ENCODE measurements around the gene TNFRSF19. TPM values are rescaled to one million over a fixed set of nuclear protein-coding genes. Genes with fewer than 3 reads are reported as not detected.

The TNFRSF19 gene
- total and polyA plus RNA-seq, 2 of the 8 experiments (the other 6 are each of a cell fraction or from before 2014, with no cell fraction given), result 0.50 to 0.95 TPM

DNA sequence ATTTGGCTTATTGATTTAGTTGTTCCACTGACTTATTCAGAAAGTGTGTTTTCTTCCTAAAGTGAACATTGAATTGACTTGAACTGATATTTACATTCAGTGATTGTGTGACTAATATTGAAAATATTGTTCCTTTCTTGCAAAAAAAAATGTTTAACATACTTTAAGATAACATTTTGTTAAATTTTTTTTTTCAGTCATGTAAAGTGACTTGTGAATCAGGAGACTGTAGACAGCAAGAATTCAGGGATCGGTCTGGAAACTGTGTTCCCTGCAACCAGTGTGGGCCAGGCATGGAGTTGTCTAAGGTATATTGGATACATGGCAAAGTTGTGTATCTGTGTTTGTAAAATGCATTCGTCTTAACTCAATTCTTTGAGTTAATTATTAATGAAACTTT, 22.9 kb downstream of the TNFRSF19 start:
- H2BK5ac ChIP-seq (ENCODE audit: low read depth, low read length), result no peak overlapping the region
- H2BK120ac ChIP-seq (replicated peaks; ENCODE audit: low read depth, low read length), result no peak overlapping the region
- no peak overlapping the region for H2BK12ac ChIP-seq (ENCODE audit: low read depth, low read length)
- no peak for TF ChIP-seq POU5F1 (IDR thresholded peaks at IDR 0.05; ENCODE audit: low read depth, low read length)
- no peak for TF ChIP-seq CBX5 (IDR thresholded peaks at IDR 0.05; ENCODE audit: low read depth, low read length)
- no peak for TF ChIP-seq RXRA (IDR thresholded peaks at IDR 0.05; ENCODE audit: insufficient read depth, low read depth, low read length)
- no peak for TF ChIP-seq ZNF274 (IDR thresholded peaks at IDR 0.05; ENCODE audit: borderline replicate concordance, extremely low read depth, low read length)
- TF ChIP-seq SUZ12 (IDR thresholded peaks at IDR 0.05; ENCODE audit: low read length), result no peak
- TF ChIP-seq, protein P1, sequence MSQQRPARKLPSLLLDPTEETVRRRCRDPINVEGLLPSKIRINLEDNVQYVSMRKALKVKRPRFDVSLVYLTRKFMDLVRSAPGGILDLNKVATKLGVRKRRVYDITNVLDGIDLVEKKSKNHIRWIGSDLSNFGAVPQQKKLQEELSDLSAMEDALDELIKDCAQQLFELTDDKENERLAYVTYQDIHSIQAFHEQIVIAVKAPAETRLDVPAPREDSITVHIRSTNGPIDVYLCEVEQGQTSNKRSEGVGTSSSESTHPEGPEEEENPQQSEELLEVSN (IDR thresholded peaks at IDR 0.05), result no peak
- TF ChIP-seq BACH1 (IDR thresholded peaks at IDR 0.05; ENCODE audit: low read length), result no peak
- no peak for TF ChIP-seq TAF1 (IDR thresholded peaks at IDR 0.05; ENCODE audit: low read depth, low read length)
- no peak for TF ChIP-seq PHF8 (conservative IDR thresholded peaks at IDR 0.05; ENCODE audit: low read depth, low read length)
- no peaks in the 10 kb centered on the region for H3K23me2 ChIP-seq (ENCODE audit: low read depth, low read length)
- peaks cover 5 to 8% of the 10 kb centered on the region in 2 experiments; a peak in 2 of 4 replicates for H3K9me3 ChIP-seq (ENCODE audit: insufficient read depth in 2 of 2, low read depth in 1 of 2, low read length in 1 of 2)
- FAIRE-seq, result no peak
- WGBS, 2 experiments (ENCODE audit: extremely low coverage in 1 of 2, insufficient coverage in 1 of 2, insufficient read length in 1 of 2, insufficient replicate concordance in 2 of 2, low coverage in 1 of 2, low lambda C conversion rate in 2 of 2, missing lambda C conversion rate in 1 of 2), result 89% methylated on average over 2 of the region's 2 CpGs; no CpG with 5 or more reads in 1 of the 2 experiments
- no peak overlapping the region for H3K18ac ChIP-seq (ENCODE audit: extremely low read depth, low read length)
- no peak overlapping the region for H3K9ac ChIP-seq (replicated peaks in 1 of 4; ENCODE audit: extremely low read depth in 1 of 4, low read depth in 3 of 4, low read length in 3 of 4)
- no peak for DNase-seq (ENCODE audit: low read depth in 1 of 2, low spot score in 2 of 2)
- H3K27me3 ChIP-seq (replicated peaks in 1 of 4; ENCODE audit: control insufficient read depth in 3 of 4, extremely low read depth in 1 of 4, insufficient read depth in 3 of 4, low read length in 3 of 4), result no peaks in the 10 kb centered on the region
- ChIA-PET CTCF (ENCODE audit: partially characterized antibody) (interaction anchor here (0.7 kb wide), 1 partner anchor 149 kb away, joined by 3 read pairs; no protein-coding TSS in a partner anchor), POLR2A (ENCODE audit: partially characterized antibody) (no interaction called here)
- no peak overlapping the region for H2BK20ac ChIP-seq (ENCODE audit: low read length)
- no peak overlapping the region for H4K5ac ChIP-seq (ENCODE audit: insufficient read length, low read depth, low read length)
- H3K23ac ChIP-seq (ENCODE audit: insufficient read length), result no peak overlapping the region
- no peak overlapping the region for H3K4me3 ChIP-seq (ENCODE audit: extremely low read depth in 1 of 4, insufficient read depth in 2 of 4, low read depth in 3 of 4, low read length in 4 of 4)
- H3K4me2 ChIP-seq (ENCODE audit: insufficient read depth in 1 of 2, low read depth in 2 of 2, low read length in 2 of 2), result no peak overlapping the region
- H4K8ac ChIP-seq (ENCODE audit: extremely low read depth, insufficient read depth, low read length), result no peak overlapping the region
- no peaks in the 10 kb centered on the region for H3K4me1 ChIP-seq (replicated peaks in 1 of 4; ENCODE audit: control insufficient read depth in 3 of 4, insufficient read depth in 4 of 4, low read length in 3 of 4)
- no peak overlapping the region for H2AFZ ChIP-seq (ENCODE audit: low read length)
- no peaks in the 10 kb centered on the region for H3K79me1 ChIP-seq (ENCODE audit: low read depth, low read length)
- no peak overlapping the region for H3K14ac ChIP-seq (ENCODE audit: insufficient read length)
- no peak overlapping the region for H3K56ac ChIP-seq (replicated peaks; ENCODE audit: insufficient read length, low read depth, low read length)
- no peak overlapping the region for H2BK15ac ChIP-seq (ENCODE audit: low read length)
- no peaks in the 10 kb centered on the region for H3K79me2 ChIP-seq (ENCODE audit: control insufficient read depth in 1 of 2, insufficient read depth in 2 of 2, low read length in 2 of 2)
- H2AK5ac ChIP-seq (ENCODE audit: low read depth, low read length), result no peak overlapping the region
- H4K20me1 ChIP-seq (replicated peaks in 1 of 2; ENCODE audit: control insufficient read depth in 1 of 2, insufficient read depth in 2 of 2, low read length in 2 of 2), result no peaks in the 10 kb centered on the region
- no peak overlapping the region for H4K91ac ChIP-seq (replicated peaks; ENCODE audit: insufficient read length, low read length)
- H3K4ac ChIP-seq (replicated peaks; ENCODE audit: insufficient read length, low read depth, low read length), result no peak overlapping the region
- H3K36me3 ChIP-seq (ENCODE audit: control insufficient read depth in 2 of 4, insufficient read depth in 4 of 4, low read length in 3 of 4), result peaks cover 0 to 4% (median 0%) of the 10 kb centered on the region in 4 experiments; a peak in 2 of 8 replicates
- no peak overlapping the region for H3K27ac ChIP-seq (ENCODE audit: low read depth, low read length)
